ENCODE data around the gene OBSL1. TPM values are rescaled to one million over a fixed set of nuclear protein-coding genes. Genes with fewer than 3 reads are reported as not detected.

Gene OBSL1
- total RNA-seq, 6 experiments from 2014 or later, result 60.0 to 85.2 (median 65.8) TPM

- Mint-ChIP-seq H3K27ac (no peak overlapping the region), H3K4me1 (ENCODE audit: low read depth) (peaks cover 13% of the 10 kb centered on the region), H3K4me3 (no peak overlapping the region), H3K9me3 (no peaks in the 10 kb centered on the region), H3K36me3 (ENCODE audit: low read depth) (peaks cover 9% of the 10 kb centered on the region), H3K27me3 (ENCODE audit: insufficient read depth) (peaks cover 7% of the 10 kb centered on the region)
- TF ChIP-seq CTCF (IDR thresholded peaks at IDR 0.05), result peak; percentile 12; the same call in 1 of the 2 replicates
- DNase-seq, result no peak
Observed at GRCh38 chr2:219537657-219538488, 33.5 kb downstream of the OBSL1 start.

GRCh38 chr2:219536967-219537366 is 34.4 kb downstream of the OBSL1 start:
- Mint-ChIP-seq H3K4me1 (ENCODE audit: low read depth) (peaks cover 6% of the 10 kb centered on the region; the same call in 1 of the 2 replicates), H3K4me3 (no peak overlapping the region), H3K27ac (no peak overlapping the region), H3K36me3 (ENCODE audit: low read depth) (peaks cover 9% of the 10 kb centered on the region), H3K27me3 (ENCODE audit: insufficient read depth) (peaks cover 9% of the 10 kb centered on the region), H3K9me3 (no peaks in the 10 kb centered on the region)
- no peak for DNase-seq
- TF ChIP-seq CTCF (IDR thresholded peaks at IDR 0.05), result no peak

GRCh38 chr2:219536425-219536824 is 34.9 kb downstream of the OBSL1 start:
- no peak for TF ChIP-seq CTCF (IDR thresholded peaks at IDR 0.05)
- no peaks in the 10 kb centered on the region for H3K9me3 Mint-ChIP-seq
- no peak overlapping the region for H3K4me3 Mint-ChIP-seq
- no peak overlapping the region for H3K27ac Mint-ChIP-seq
- peaks cover 9% of the 10 kb centered on the region for H3K27me3 Mint-ChIP-seq (ENCODE audit: insufficient read depth)
- H3K36me3 Mint-ChIP-seq (ENCODE audit: low read depth), result peaks cover 8% of the 10 kb centered on the region
- H3K4me1 Mint-ChIP-seq (ENCODE audit: low read depth), result peaks cover 6% of the 10 kb centered on the region; the same call in 1 of the 2 replicates
- DNase-seq, result no peak

GRCh38 chr2:219533930-219534661 is 37.2 kb downstream of the OBSL1 start:
- Mint-ChIP-seq H3K27me3 (ENCODE audit: insufficient read depth) (peaks cover 21% of the 10 kb centered on the region), H3K27ac (no peak overlapping the region), H3K9me3 (no peaks in the 10 kb centered on the region), H3K4me3 (no peak overlapping the region), H3K36me3 (ENCODE audit: low read depth) (no peaks in the 10 kb centered on the region), H3K4me1 (ENCODE audit: low read depth) (peaks cover 10% of the 10 kb centered on the region; the same call in 1 of the 2 replicates)
- no peak for TF ChIP-seq CTCF (IDR thresholded peaks at IDR 0.05)
- no peak for DNase-seq

- H3K27ac Mint-ChIP-seq, result no peak overlapping the region
- no peak overlapping the region for H3K4me3 Mint-ChIP-seq
- TF ChIP-seq CTCF (IDR thresholded peaks at IDR 0.05), result no peak
- peaks cover 24% of the 10 kb centered on the region for H3K27me3 Mint-ChIP-seq (ENCODE audit: insufficient read depth)
- no peaks in the 10 kb centered on the region for H3K36me3 Mint-ChIP-seq (ENCODE audit: low read depth)
- no peaks in the 10 kb centered on the region for H3K9me3 Mint-ChIP-seq
- H3K4me1 Mint-ChIP-seq (ENCODE audit: low read depth), result 0 out of 2 replicates have a peak, but pooled peaks cover 4% of the 10 kb centered on the region
- no peak for DNase-seq
Observed at GRCh38 chr2:219532378-219532649, 39.0 kb downstream of the OBSL1 start.
